Testis (tissue), 2 donors: Measurements from ENCODE around the gene NR1I2.

Experiments used
- CTCF ChIP-seq, 3 experiments: fragments of 450-650 bp in 2 of 3; fragments of 200-600 bp in 1 of 3; sonication (generic) in 1 of 3; IDR thresholded peaks; one replicate each; pipeline ENCODE4 v1.5.1; 2016 to 2019; ENCODE audit warnings: antibody characterized with exemption in 3 of 3, mild to moderate bottlenecking in 2 of 3, moderate library complexity in 1 of 3
- POLR2A ChIP-seq: fragments of 450-650 bp; IDR thresholded peaks from one replicate; pipeline ENCODE4 v1.6.1; 2017; ENCODE audit warnings: antibody characterized with exemption, mild to moderate bottlenecking, moderate library complexity

- no peak for TF ChIP-seq POLR2A
- no peak for TF ChIP-seq CTCF (IDR thresholded peaks at IDR 0.05)
Observed at GRCh38 chr3:119769394-119770149, 12.3 kb upstream of the NR1I2 start.
